Activated CD8-positive, alpha-beta memory T cell treated with anti-CD3 and anti-CD28 coated beads for 24 hours (primary cell): Measurements from ENCODE around the gene TDRD10.
A peak's percentile ranks its signal among the peaks of the same experiment; 100 is the strongest.

Experiments used
- DNase-seq: peaks from one replicate; pipeline ENCODE4 v3.0.0-alpha.2; 2020

TDRD10 gene

GRCh38 chr1:154557248-154557938 lies 55.4 kb downstream of the TDRD10 start:
- no peak for DNase-seq

DNA sequence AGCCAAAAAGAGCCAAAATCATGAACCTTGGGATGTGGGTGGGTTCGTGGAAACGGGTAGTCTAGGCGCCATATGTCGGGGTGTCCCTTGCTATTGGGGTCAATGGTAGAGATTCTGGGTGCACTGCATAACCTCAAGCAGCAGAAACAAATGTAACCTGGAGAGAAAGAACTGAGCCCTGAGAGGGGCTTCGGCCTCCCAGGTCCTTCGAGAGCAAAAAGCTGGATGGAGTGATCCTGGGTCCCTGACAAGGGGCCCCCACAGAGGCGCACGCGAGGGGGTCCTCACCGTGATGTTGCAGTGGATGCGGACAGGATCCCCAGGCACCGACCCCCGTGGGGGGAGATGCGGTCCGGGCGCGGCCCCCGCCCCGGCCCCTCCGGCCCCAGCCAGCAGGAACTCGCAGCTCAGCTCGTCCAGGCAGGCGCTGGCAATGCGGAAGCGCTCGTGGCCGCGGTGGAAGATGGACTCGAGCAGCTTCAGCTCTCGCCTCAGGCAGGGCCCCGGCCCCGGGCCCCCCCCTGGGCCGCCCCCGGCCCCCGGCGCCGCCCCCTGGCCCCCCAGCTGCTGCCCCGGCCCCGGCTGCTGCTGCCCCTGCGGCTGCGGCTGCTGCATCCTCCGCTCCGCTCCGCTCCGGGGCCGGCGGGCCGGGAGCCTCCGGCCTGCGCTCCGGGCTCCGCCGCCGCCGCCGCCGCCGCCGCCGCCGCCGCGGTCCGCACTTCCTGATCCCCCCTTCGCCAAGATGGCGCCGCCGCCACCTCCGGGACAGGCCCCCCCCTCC lies 56.1 kb downstream of the TDRD10 start, which contains the start of gene UBE2Q1:
UBE2Q1 (minus strand) TSS at position 724 of the 781 bp plus-strand sequence; CDS start at position 615, 109 bp downstream.
- peak; percentile 72 for DNase-seq

GRCh38 chr1:154558720-154559465 lies 56.9 kb downstream of the TDRD10 start:
- DNase-seq, result peak; percentile 98

DNA sequence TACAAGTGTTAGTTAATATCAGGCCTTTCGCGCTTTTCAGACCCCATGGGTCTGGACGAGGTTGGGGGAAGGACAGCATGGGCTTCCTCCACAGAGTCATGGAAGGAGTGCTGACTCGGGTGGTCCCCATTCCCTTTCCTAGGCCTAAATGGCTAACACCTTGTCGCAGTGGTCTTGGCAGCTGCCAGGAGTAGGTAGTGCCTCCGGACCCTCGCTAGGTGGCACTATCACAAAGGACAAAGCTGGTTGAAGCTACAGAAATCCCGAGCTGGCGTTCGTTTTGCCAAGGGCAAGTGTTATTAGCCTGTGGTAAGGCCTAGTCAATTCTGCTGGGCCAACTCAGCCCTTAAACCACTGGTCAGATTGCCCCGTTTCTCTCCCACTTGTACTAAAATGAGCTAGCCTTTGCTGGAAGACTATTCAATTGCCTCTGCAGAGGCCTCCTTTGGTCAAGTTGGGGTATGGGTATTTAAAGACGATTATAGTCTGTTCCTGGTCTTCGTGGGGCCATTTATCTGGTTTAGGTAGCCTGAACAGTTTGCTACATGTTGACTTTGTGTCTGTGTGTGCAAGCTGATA lies 57.5 kb downstream of the TDRD10 start:
- peak; percentile 92 for DNase-seq

- no peak for DNase-seq
Measured at GRCh38 chr1:154565876-154566275, 63.9 kb downstream of the TDRD10 start.

- DNase-seq, result peak; percentile 87
Measured at GRCh38 chr1:154567386-154568156, 65.6 kb downstream of the TDRD10 start, which contains the start of gene CHRNB2. CHRNB2 (plus strand) TSS chr1:154567778; CDS start chr1:154568045, 267 bp downstream.

GRCh38 chr1:154568157-154568815 lies 66.3 kb downstream of the TDRD10 start:
- peak; percentile 67 for DNase-seq

DNA sequence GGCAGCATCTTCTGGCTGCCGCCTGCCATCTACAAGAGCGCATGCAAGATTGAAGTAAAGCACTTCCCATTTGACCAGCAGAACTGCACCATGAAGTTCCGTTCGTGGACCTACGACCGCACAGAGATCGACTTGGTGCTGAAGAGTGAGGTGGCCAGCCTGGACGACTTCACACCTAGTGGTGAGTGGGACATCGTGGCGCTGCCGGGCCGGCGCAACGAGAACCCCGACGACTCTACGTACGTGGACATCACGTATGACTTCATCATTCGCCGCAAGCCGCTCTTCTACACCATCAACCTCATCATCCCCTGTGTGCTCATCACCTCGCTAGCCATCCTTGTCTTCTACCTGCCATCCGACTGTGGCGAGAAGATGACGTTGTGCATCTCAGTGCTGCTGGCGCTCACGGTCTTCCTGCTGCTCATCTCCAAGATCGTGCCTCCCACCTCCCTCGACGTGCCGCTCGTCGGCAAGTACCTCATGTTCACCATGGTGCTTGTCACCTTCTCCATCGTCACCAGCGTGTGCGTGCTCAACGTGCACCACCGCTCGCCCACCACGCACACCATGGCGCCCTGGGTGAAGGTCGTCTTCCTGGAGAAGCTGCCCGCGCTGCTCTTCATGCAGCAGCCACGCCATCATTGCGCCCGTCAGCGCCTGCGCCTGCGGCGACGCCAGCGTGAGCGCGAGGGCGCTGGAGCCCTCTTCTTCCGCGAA lies 69.4 kb downstream of the TDRD10 start:
- DNase-seq, result no peak

DNA sequence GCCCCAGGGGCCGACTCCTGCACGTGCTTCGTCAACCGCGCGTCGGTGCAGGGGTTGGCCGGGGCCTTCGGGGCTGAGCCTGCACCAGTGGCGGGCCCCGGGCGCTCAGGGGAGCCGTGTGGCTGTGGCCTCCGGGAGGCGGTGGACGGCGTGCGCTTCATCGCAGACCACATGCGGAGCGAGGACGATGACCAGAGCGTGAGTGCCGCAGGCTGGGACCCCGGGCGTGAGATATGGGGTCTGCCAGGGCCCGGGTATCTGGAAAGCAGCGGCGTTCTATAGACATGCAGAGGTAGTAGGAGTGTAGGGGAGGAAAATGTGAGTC lies 69.9 kb downstream of the TDRD10 start:
- no peak for DNase-seq

GRCh38 chr1:154572468-154573167 lies 70.6 kb downstream of the TDRD10 start:
- no peak for DNase-seq

GRCh38 chr1:154573168-154573510 lies 71.1 kb downstream of the TDRD10 start:
- no peak for DNase-seq

DNA sequence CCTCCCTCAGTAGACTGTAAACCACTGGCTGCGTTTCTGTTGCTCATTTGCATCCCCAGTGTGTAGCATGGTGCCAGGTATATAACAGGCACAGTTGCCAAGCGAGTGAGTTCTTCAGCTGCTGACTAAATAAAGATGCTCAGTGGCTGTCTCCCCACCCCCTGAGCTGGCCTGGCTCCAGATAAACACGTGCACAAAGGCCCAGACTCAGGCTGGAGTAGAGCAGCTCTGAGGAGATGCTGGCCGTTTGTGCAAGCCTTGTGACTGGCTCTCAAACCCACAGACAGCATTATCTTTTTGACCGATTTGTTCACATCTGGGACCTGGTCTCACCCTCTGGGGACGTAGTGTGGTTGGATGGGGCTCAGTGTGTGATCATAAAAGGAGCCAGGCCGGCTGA lies 72.7 kb downstream of the TDRD10 start:
- DNase-seq, result no peak

DNA sequence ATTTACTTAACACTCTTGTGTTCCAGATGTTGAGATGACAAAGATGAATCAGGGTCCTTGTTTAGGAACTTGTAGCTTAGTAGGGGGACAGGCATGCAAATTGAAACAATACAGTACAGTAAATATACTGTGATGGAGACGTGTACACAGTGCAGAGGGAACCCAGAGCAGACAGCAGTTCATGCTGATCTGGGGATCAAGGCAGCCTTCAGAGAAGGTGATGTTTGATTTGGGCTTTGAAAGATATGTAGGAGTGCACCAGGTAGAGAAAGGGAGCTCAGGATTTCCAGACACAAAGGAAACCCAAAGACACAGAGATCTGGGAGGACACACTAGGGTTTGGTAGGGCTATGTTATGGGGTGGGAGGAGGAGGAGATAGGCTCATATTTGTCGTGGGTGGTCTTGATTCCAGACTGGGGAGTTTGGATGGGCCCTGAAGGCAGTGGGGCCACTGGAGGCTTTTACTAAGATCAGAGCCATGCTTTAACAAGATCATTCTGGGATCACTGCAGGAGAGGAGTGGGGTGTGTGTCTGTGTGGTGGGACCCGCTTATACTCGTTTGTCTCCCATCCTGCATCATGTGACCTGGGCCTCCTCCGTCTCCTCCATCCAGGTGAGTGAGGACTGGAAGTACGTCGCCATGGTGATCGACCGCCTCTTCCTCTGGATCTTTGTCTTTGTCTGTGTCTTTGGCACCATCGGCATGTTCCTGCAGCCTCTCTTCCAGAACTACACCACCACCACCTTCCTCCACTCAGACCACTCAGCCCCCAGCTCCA lies 73.3 kb downstream of the TDRD10 start:
- DNase-seq, result no peak

GRCh38 chr1:154575951-154576566 lies 74.0 kb downstream of the TDRD10 start:
- DNase-seq, result no peak

GRCh38 chr1:154577346-154578057 lies 75.5 kb downstream of the TDRD10 start:
- no peak for DNase-seq

- DNase-seq, result no peak
Measured at GRCh38 chr1:154578058-154578418, 76.0 kb downstream of the TDRD10 start.

DNA sequence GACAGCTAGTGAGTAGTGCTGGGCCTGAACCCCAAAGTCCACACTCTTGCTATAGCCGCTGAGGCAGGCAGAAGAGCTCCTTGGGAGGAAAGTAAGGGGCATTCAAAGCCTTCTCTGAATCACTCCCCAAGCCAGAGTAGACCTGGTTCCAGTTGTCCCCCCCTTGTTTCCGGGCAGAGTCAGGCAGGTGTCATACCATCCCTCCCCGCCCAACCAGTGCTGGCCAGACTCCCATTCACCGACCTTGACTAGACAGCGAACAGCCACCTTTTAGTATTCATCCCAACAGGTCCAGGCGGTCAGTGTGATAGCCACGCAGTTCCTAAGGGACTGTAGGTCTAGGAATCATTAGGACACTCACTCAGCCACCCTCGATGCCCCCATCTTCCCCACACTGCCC lies 77.4 kb downstream of the TDRD10 start:
- no peak for DNase-seq

GRCh38 chr1:154581766-154582165 lies 79.7 kb downstream of the TDRD10 start:
- DNase-seq, result no peak

DNA sequence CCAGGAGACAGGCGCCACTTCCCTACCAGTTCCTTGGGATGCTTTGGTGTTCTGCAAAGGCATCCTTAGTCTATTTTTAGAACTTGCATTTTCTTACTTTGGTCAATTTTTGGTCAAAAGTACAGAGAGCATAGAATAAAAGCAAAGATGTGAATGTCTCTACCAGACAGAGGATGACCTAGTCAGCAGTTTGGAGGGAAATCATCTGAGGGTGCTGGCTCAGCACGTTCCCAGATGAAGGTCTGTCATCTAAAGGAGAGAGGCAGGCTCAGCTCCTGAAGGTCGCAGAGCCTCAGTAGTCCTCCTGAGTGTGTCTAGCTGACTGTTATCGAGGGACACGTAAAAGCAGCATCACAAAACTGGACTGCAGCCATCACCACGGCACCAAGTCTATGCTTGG lies 80.9 kb downstream of the TDRD10 start:
- no peak for DNase-seq
